IPS-15b (cell line): ENCODE results near the gene SPPL3.

Experiments
- H3K27me3 ChIP-seq: one replicate; pipeline ENCODE4 v1.6.1; 2013; ENCODE audit warnings: low read length; ENCODE audit not compliant: control insufficient read depth, insufficient read depth
- H3K36me3 ChIP-seq: one replicate; pipeline ENCODE4 v1.6.1; 2013; ENCODE audit warnings: low read length; ENCODE audit not compliant: control insufficient read depth, insufficient read depth
- H3K4me1 ChIP-seq: one replicate; pipeline ENCODE4 v1.6.1; 2013; ENCODE audit warnings: mild to moderate bottlenecking, low read length; ENCODE audit not compliant: control insufficient read depth, insufficient read depth
- H3K4me3 ChIP-seq: one replicate; pipeline ENCODE4 v1.5.1; 2013; ENCODE audit warnings: low read depth, low read length
- H3K9ac ChIP-seq: one replicate; pipeline ENCODE4 v1.6.1; 2013; ENCODE audit warnings: low read depth, mild to moderate bottlenecking, low read length
- H3K9me3 ChIP-seq: one replicate; pipeline ENCODE4 v1.6.1; 2013; ENCODE audit warnings: mild to moderate bottlenecking, low read length; ENCODE audit not compliant: control insufficient read depth, insufficient read depth

Gene SPPL3

DNA sequence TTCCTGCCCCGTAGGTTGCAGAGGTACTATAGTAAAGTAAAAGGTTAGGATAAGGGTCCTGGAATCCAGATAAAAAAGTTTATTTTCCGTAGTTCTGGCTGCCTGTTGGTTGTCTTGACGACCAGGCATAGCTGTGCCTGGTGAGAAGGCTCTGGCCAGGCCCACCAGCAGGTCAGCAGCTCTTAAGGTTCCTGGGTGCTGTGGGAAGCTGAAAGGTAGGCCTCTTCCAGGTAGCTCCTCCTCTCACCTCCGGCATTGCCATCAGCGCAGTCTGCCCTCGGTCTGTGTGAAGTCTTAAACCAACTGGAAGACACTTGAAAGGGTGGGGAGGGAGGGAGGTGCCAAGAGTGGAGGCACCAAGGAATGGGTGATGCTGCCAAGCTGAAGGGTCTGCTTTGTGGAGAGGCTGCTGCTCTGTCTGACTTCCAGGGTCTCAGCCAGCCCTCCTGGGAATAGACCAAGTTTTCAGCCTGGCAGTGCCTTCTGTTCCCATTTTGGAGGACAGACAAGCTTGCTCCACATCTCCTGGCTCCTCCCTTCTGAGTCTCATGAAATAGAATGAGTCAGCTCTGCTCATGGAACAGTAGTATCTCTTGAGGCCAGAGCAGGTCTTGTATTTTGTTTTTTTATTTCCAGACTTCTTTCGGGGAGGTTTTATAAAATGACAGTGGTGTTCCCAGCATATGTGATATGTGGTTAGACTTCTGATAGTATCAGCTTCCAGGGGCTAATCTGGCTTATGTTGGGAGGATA is 183.7 kb downstream of the SPPL3 start:
- H3K36me3 ChIP-seq: peaks cover 35% of the 10 kb centered on the region
- H3K9ac ChIP-seq: no peak overlapping the region
- H3K4me3 ChIP-seq: no peak overlapping the region
- peaks cover 5% of the 10 kb centered on the region for H3K4me1 ChIP-seq
- H3K9me3 ChIP-seq: no peaks in the 10 kb centered on the region
- no peaks in the 10 kb centered on the region for H3K27me3 ChIP-seq

DNA sequence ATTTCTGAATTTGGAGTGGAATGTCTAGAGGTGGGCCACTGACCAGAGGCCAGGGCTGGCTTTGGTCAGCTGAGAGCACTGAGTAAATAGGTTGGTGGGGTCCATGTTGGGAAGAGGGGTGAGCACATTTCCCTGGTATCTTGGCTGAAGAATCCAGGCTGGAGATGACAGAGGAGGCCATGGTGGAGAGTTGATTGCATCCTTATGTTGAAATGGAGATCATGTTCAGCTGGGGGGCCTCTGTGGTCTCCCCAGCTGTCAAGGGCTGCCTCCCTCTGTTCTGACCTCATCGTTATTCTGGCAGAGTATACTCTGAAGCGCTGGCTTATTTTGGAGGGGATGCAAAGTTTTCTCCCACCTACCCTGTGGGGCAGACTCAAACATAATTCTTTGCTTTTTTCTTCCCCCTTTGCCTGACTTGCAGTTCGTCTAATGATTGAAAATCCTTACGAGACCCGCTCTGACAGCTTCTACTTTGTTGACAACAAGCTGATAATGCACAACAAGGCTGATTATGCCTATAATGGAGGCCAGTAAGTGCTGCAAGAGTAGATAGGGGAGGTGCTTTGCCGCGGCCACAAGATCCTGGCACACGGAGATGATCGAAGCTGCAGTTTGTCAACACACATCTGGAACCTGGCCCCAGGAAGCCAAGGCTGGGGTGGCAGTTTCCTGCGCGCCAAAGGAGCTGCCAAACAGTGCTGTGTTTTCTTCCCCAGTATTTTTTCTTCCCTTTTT is 184.5 kb downstream of the SPPL3 start:
- Histone ChIP-seq H3K36me3 (peaks cover 41% of the 10 kb centered on the region), H3K9ac (no peak overlapping the region), H3K9me3 (no peaks in the 10 kb centered on the region), H3K27me3 (no peaks in the 10 kb centered on the region), H3K4me1 (no peaks in the 10 kb centered on the region), H3K4me3 (no peak overlapping the region)

DNA sequence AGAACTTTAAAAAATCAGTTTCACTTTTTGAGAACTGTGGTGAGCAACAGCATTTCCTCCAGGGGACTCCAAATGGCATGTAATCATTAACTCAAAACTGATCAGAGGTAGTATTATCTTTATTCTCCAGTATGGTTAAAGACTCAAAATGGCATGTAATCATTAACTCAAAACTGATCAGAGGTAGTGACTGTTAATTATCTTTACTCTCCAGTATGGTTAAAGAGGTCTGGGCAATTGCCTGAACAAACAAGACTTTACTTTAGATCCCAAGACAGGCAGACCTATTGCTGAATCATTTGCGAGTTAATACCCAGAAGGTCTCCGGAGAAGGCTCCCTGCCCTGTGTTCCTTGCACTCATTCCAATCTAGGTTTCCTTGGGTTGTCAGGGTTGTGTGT is 185.1 kb downstream of the SPPL3 start:
- Histone ChIP-seq H3K9ac (no peak overlapping the region), H3K36me3 (peaks cover 41% of the 10 kb centered on the region), H3K4me1 (no peaks in the 10 kb centered on the region), H3K27me3 (no peaks in the 10 kb centered on the region), H3K4me3 (no peak overlapping the region), H3K9me3 (no peaks in the 10 kb centered on the region)

DNA sequence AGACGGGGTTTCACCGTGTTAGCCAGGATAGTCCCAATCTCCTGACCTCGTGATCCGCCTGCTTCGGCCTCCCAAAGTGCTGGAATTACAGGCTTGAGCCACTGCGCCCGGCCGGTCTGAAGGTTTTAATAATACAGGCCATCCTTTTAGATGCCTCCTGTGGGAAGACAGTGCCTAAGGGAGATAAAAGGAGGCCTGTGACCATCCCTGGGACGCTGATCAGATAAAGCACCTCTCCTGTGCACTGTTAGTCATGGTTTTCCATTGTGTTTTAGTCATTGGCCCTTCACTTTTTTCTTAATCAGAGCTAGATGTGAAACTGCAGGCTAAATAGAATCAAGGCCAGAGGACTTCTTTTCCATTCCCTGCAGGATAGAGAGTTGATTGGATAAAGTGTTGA is 186.1 kb downstream of the SPPL3 start:
- H3K36me3 ChIP-seq: peaks cover 41% of the 10 kb centered on the region

DNA sequence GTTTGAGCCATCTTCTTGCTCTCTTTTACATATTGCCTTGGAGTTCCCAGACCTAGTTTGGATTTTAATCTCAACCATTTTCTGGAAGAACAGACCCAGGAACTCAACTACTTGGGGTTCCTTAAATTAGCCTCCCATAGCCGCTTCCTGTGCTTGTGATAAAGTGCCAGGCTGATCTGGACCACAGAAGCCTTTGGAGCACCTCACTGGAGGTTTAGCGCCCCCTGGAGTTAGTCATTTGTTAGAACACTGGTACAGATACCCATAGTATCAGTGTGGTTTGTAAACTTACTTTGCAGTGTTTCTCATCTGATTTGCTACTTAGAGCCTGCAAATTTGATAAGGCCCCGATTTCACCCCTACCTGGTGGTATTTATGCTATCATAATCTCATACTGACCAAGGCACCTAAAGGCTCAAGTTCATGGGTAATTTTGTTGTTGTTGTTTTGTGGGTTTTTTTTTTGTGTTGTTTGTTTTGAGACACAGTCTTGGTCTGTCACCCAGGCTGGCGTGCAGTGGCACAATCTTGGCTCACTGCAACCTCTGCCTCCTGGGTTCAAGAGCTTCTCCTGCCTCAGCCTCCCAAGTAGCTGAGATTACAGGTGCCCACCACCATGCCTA is 190.2 kb downstream of the SPPL3 start:
- peaks cover 23% of the 10 kb centered on the region for H3K36me3 ChIP-seq
- H3K27me3 ChIP-seq: no peaks in the 10 kb centered on the region
- peaks cover 9% of the 10 kb centered on the region for H3K4me1 ChIP-seq
- H3K9ac ChIP-seq: no peak overlapping the region
- no peak overlapping the region for H3K4me3 ChIP-seq
- no peaks in the 10 kb centered on the region for H3K9me3 ChIP-seq

More for the DNA sequence above, 186.1 kb downstream of the SPPL3 start:
- Histone ChIP-seq H3K4me1 (no peaks in the 10 kb centered on the region), H3K27me3 (no peaks in the 10 kb centered on the region), H3K9ac (no peak overlapping the region), H3K9me3 (no peaks in the 10 kb centered on the region), H3K4me3 (no peak overlapping the region)

DNA sequence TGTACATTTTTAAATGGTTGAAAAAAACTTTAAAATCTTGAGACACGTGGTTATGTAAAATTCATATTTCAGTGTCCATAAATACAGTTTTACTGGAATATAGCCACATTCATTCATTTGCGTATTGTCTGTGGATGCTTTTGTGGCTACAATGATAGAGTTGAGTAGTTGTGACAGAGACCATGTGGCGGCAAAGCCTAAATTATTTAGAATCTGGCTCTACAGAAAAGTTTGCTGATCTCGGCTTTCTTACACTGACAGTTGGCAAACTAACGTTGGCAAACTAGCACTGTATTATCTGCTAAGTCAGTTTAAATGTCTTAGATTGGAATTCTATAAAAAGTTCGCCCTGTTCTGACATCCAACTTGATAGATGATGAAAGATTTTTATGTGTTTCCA is 191.5 kb downstream of the SPPL3 start:
- Histone ChIP-seq H3K9me3 (no peaks in the 10 kb centered on the region), H3K4me1 (peaks cover 9% of the 10 kb centered on the region), H3K9ac (no peak overlapping the region), H3K4me3 (no peak overlapping the region), H3K36me3 (peaks cover 17% of the 10 kb centered on the region), H3K27me3 (no peaks in the 10 kb centered on the region)
